Fibroblast of lung (primary cell): ENCODE results near the gene ACOXL. TPM values are rescaled to one million over a fixed set of nuclear protein-coding genes. Genes with fewer than 3 reads are reported as not detected.

ENCODE experiments used
- DNase-seq, 2 donors: peaks; one replicate each; pipeline versions ENCODE4 v3.0.0 to v3.0.0-alpha.2; 2010; ENCODE audit warnings: low read depth in 2 of 2
- H2AFZ ChIP-seq: 2 replicates; pipeline ENCODE4 v1.5.1; 2012; ENCODE audit warnings: low read length, control low read depth, inconsistent platforms
- H3K27ac ChIP-seq: 2 replicates; pipeline ENCODE4 v1.5.1; 2011; ENCODE audit warnings: low read length, control low read depth; ENCODE audit not compliant: insufficient read depth
- H3K27me3 ChIP-seq: 2 replicates; pipeline ENCODE4 v1.5.1; 2011; ENCODE audit warnings: mild to moderate bottlenecking, low read length; ENCODE audit not compliant: control insufficient read depth, insufficient read depth
- H3K36me3 ChIP-seq: 2 replicates; pipeline ENCODE4 v1.5.1; 2011; ENCODE audit warnings: low read length; ENCODE audit not compliant: control insufficient read depth, insufficient read depth
- H3K4me1 ChIP-seq: 2 replicates; pipeline ENCODE4 v1.5.1; 2011; ENCODE audit warnings: low read length; ENCODE audit not compliant: control insufficient read depth, insufficient read depth; ENCODE audit errors: extremely low read depth
- H3K4me2 ChIP-seq: 2 replicates; pipeline ENCODE4 v1.5.1; 2011; ENCODE audit warnings: low read length, control low read depth; ENCODE audit not compliant: insufficient read depth; ENCODE audit errors: extremely low read depth
- H3K4me3 ChIP-seq, 4 experiments: fragments of 200-600 bp in 1 of 4; sonication (generic) in 1 of 4; replicated peaks in 1 of 4; 2 replicates each; pipeline ENCODE4 v1.5.1; 2011 to 2016; ENCODE audit warnings: low read length in 4 of 4, low read depth in 3 of 4, mild to moderate bottlenecking in 3 of 4, control low read depth in 2 of 4, inconsistent platforms in 1 of 4, mixed read lengths in 1 of 4; ENCODE audit not compliant: insufficient read depth in 1 of 4; ENCODE audit errors: control extremely low read depth in 1 of 4
- H3K79me2 ChIP-seq: 2 replicates; pipeline ENCODE4 v1.5.1; 2012; ENCODE audit warnings: mild to moderate bottlenecking, low read length, inconsistent platforms; ENCODE audit not compliant: control insufficient read depth, insufficient read depth
- H3K9ac ChIP-seq: 2 replicates; pipeline ENCODE4 v1.5.1; 2011; ENCODE audit warnings: mild to moderate bottlenecking, low read length, control low read depth; ENCODE audit not compliant: insufficient read depth
- H3K9me3 ChIP-seq: 2 replicates; pipeline ENCODE4 v1.5.1; 2012; ENCODE audit warnings: low read depth, low read length; ENCODE audit not compliant: control insufficient read depth, insufficient read depth
- H4K20me1 ChIP-seq: 2 replicates; pipeline ENCODE4 v1.5.1; 2011; ENCODE audit warnings: low read length; ENCODE audit not compliant: control insufficient read depth, insufficient read depth; ENCODE audit errors: extremely low read depth
- EZH2 ChIP-seq: IDR thresholded peaks from 2 replicates; pipeline ENCODE4 v1.5.1; 2012; ENCODE audit warnings: low read length, control low read depth, mild to moderate bottlenecking; ENCODE audit errors: missing control alignments
- polyA plus RNA-seq, 2 donors: library from polyadenylated mRNA; depleted of rRNA in 1 of 2; stranded (reverse) in 1 of 2; unstranded in 1 of 2; fragments of >200 nt; gene quantifications; 2 replicates each; pipeline ENCODE4 v1.2.1, GENCODE V29; 2011 to 2012; ENCODE audit warnings: missing spikeins in 1 of 2
- total RNA-seq: library from RNA; depleted of rRNA; stranded (reverse); fragments of >200 nt; gene quantifications from 2 replicates; pipeline ENCODE4 v1.2.1, GENCODE V29; 2014
- TF ChIP-seq, protein P1 (sequence below), 2 donors: IDR thresholded peaks in 1 of 2; conservative IDR thresholded peaks in 1 of 2; 1 replicate in 1 of 2; 2 replicates in 1 of 2; pipeline ENCODE4 v1.5.1; 2011 to 2012; ENCODE audit warnings: low read length in 2 of 2, control low read depth in 1 of 2, inconsistent platforms in 1 of 2, low read depth in 1 of 2, mild to moderate bottlenecking in 1 of 2

Gene ACOXL
- total and polyA plus RNA-seq, 2 donors (not counting 1 experiment from before 2014, with no cell fraction given), result not detected

GRCh38 chr2:110957293-110957692 is 224.9 kb downstream of the ACOXL start:
- no peaks in the 10 kb centered on the region for H3K27me3 ChIP-seq
- H3K4me2 ChIP-seq, result no peak overlapping the region
- H3K9ac ChIP-seq, result no peak overlapping the region
- no peaks in the 10 kb centered on the region for H3K4me1 ChIP-seq
- H3K9me3 ChIP-seq, result no peaks in the 10 kb centered on the region
- no peak overlapping the region for H3K27ac ChIP-seq
- H3K79me2 ChIP-seq, result no peaks in the 10 kb centered on the region
- H2AFZ ChIP-seq, result no peak overlapping the region
- no peak overlapping the region for H3K4me3 ChIP-seq
- H4K20me1 ChIP-seq, result no peaks in the 10 kb centered on the region
- no peak for TF ChIP-seq EZH2
- TF ChIP-seq, protein P1, sequence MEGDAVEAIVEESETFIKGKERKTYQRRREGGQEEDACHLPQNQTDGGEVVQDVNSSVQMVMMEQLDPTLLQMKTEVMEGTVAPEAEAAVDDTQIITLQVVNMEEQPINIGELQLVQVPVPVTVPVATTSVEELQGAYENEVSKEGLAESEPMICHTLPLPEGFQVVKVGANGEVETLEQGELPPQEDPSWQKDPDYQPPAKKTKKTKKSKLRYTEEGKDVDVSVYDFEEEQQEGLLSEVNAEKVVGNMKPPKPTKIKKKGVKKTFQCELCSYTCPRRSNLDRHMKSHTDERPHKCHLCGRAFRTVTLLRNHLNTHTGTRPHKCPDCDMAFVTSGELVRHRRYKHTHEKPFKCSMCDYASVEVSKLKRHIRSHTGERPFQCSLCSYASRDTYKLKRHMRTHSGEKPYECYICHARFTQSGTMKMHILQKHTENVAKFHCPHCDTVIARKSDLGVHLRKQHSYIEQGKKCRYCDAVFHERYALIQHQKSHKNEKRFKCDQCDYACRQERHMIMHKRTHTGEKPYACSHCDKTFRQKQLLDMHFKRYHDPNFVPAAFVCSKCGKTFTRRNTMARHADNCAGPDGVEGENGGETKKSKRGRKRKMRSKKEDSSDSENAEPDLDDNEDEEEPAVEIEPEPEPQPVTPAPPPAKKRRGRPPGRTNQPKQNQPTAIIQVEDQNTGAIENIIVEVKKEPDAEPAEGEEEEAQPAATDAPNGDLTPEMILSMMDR (conservative IDR thresholded peaks at IDR 0.05 in 1 of 2, IDR thresholded peaks at IDR 0.05 in 1 of 2; ENCODE audit: low read depth in 1 of 2, low read length in 2 of 2), result no peak
- no peaks in the 10 kb centered on the region for H3K36me3 ChIP-seq
- no peak for DNase-seq

DNA sequence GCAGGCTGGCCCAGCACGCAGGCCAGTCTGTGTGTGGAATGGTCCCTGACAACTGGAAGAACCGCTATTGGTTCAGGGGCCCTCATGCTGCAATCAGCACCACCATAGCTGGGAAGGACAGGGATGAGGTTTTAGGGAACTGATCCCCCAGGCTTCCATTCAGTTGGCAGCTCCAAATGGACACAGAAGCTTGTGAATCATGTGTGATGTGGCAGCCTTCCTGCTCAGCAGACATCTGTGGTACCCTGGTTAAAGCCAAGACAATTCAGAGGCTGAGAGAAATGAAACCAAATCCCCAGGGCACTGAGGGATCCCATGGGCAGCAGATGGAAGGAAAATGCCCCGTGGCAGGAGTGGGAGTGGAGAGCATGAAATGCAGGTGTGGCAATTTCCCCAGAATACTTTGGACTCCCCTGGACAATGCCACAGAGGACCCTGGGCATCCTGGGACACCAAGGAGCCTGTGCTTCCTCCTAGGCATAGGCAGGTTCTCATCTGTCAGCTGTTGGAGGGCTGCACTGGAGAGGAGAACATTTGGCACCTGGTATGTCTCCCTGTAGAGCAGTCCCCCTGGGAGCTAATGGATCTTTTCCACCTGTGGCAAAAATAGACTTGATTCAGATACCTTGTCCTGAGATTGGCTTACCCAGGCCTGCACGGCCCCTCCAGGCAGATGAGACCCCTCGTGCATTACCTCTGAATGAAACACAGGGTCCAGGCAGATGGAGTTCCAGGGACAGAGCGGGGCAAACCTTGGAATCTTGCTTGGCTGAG is 226.2 kb downstream of the ACOXL start:
- no peak overlapping the region for H3K27ac ChIP-seq
- H3K4me1 ChIP-seq, result no peaks in the 10 kb centered on the region
- no peak overlapping the region for H3K9ac ChIP-seq
- no peaks in the 10 kb centered on the region for H3K79me2 ChIP-seq
- H3K36me3 ChIP-seq, result no peaks in the 10 kb centered on the region
- H3K4me2 ChIP-seq, result no peak overlapping the region
- no peaks in the 10 kb centered on the region for H3K27me3 ChIP-seq
- no peak overlapping the region for H2AFZ ChIP-seq
- no peaks in the 10 kb centered on the region for H4K20me1 ChIP-seq
- H3K9me3 ChIP-seq, result no peaks in the 10 kb centered on the region
- no peak for TF ChIP-seq EZH2
- TF ChIP-seq, protein P1 (conservative IDR thresholded peaks at IDR 0.05 in 1 of 2, IDR thresholded peaks at IDR 0.05 in 1 of 2; ENCODE audit: low read depth in 1 of 2, low read length in 2 of 2), result no peak
- no peak for DNase-seq
- no peak overlapping the region for H3K4me3 ChIP-seq

DNA sequence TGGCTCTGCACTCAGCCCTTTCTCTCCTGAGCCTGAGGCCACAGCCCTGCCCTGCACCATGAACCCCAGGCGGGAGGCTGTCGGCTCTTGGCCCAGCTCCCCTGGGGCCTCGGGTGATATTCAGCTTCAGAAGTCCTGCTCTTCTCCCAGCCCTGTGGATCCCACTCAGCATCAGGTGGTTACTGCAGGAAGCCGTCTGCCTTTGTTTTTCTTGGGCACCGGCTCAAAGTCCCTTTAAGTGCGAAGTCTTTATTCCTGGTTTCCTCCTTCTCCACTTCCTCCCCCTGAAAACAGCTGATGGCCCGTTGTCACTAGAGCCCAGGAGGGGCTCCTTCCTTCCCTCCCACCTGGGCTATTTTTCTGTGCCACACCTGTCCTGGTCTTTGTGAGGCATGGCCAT is 226.8 kb downstream of the ACOXL start:
- Histone ChIP-seq H3K27ac (no peak overlapping the region), H4K20me1 (no peaks in the 10 kb centered on the region), H3K9me3 (no peaks in the 10 kb centered on the region), H3K79me2 (no peaks in the 10 kb centered on the region), H2AFZ (no peak overlapping the region), H3K4me1 (no peaks in the 10 kb centered on the region), H3K4me3 (no peak overlapping the region), H3K4me2 (no peak overlapping the region), H3K27me3 (no peaks in the 10 kb centered on the region), H3K9ac (no peak overlapping the region), H3K36me3 (no peaks in the 10 kb centered on the region)
- TF ChIP-seq, protein P1 (conservative IDR thresholded peaks at IDR 0.05 in 1 of 2, IDR thresholded peaks at IDR 0.05 in 1 of 2; ENCODE audit: low read depth in 1 of 2, low read length in 2 of 2), result no peak
- TF ChIP-seq EZH2, result no peak
- DNase-seq, result no peak
